ENCODE measurements around the gene CAPN14. TPM values are rescaled to one million over a fixed set of nuclear protein-coding genes. Genes with fewer than 3 reads are reported as not detected.

CAPN14 gene
- total RNA-seq, 2 experiments from 2014 or later: 0.59 to 0.69 TPM

- no peak for DNase-seq
- Mint-ChIP-seq H3K4me3 (no peak overlapping the region), H3K9me3 (no peaks in the 10 kb centered on the region), H3K27ac (no peak overlapping the region), H3K4me1 (ENCODE audit: low read depth) (no peaks in the 10 kb centered on the region), H3K27me3 (no peaks in the 10 kb centered on the region), H3K36me3 (ENCODE audit: low read depth) (no peaks in the 10 kb centered on the region)
- ATAC-seq: no peak
- intact Hi-C loops (cut with micrococcal nuclease): no loop called here
- POLR2A ChIA-PET: no interaction called here
- TF ChIP-seq, protein P1, sequence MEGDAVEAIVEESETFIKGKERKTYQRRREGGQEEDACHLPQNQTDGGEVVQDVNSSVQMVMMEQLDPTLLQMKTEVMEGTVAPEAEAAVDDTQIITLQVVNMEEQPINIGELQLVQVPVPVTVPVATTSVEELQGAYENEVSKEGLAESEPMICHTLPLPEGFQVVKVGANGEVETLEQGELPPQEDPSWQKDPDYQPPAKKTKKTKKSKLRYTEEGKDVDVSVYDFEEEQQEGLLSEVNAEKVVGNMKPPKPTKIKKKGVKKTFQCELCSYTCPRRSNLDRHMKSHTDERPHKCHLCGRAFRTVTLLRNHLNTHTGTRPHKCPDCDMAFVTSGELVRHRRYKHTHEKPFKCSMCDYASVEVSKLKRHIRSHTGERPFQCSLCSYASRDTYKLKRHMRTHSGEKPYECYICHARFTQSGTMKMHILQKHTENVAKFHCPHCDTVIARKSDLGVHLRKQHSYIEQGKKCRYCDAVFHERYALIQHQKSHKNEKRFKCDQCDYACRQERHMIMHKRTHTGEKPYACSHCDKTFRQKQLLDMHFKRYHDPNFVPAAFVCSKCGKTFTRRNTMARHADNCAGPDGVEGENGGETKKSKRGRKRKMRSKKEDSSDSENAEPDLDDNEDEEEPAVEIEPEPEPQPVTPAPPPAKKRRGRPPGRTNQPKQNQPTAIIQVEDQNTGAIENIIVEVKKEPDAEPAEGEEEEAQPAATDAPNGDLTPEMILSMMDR (IDR thresholded peaks at IDR 0.05): no peak
- CTCF ChIA-PET: no interaction called here
These were observed 91.2 kb downstream of the CAPN14 start for GRCh38 chr2:31125918-31126695.

GRCh38 chr2:31124904-31125303 is 92.4 kb downstream of the CAPN14 start:
- ATAC-seq (no peak), DNase-seq (no peak)
- ChIA-PET CTCF (interaction anchor here (1.2 kb wide), 1 partner anchor 208 kb away, joined by 3 read pairs; no protein-coding TSS in a partner anchor), POLR2A (no interaction called here)
- no peaks in the 10 kb centered on the region for H3K9me3 Mint-ChIP-seq
- H3K4me1 Mint-ChIP-seq (ENCODE audit: low read depth): no peaks in the 10 kb centered on the region
- H3K27me3 Mint-ChIP-seq: peaks cover 3% of the 10 kb centered on the region
- TF ChIP-seq, protein P1 (IDR thresholded peaks at IDR 0.05): no peak
- intact Hi-C loops (cut with micrococcal nuclease): no loop called here
- no peaks in the 10 kb centered on the region for H3K36me3 Mint-ChIP-seq (ENCODE audit: low read depth)
- H3K27ac Mint-ChIP-seq: no peak overlapping the region
- no peak overlapping the region for H3K4me3 Mint-ChIP-seq

Other genes with a start within 250 kb of the CAPN14 start
- 1 to 10 TPM; 1.1 to 1.9 TPM for gene GALNT14, start 79.1 kb downstream of the CAPN14 start, total RNA-seq
- gene EHD3, start 16.6 kb upstream of the CAPN14 start, total RNA-seq: under 1 TPM; 0.54 to 0.60 TPM
- under 1 TPM in 1 of 2 experiments, not detected in 1; 0.16 TPM for gene XDH, start 197.2 kb upstream of the CAPN14 start, total RNA-seq

All from activated CD8-positive, alpha-beta T cell treated with anti-CD3 and anti-CD28 coated beads for 36 hours (primary cell).